Measurements from ENCODE around the gene IQGAP2. TPM values are rescaled to one million over a fixed set of nuclear protein-coding genes. Genes with fewer than 3 reads are reported as not detected.

IQGAP2 gene
- total RNA-seq, 1 donor from 2014 or later, result 1.4 TPM

DNA sequence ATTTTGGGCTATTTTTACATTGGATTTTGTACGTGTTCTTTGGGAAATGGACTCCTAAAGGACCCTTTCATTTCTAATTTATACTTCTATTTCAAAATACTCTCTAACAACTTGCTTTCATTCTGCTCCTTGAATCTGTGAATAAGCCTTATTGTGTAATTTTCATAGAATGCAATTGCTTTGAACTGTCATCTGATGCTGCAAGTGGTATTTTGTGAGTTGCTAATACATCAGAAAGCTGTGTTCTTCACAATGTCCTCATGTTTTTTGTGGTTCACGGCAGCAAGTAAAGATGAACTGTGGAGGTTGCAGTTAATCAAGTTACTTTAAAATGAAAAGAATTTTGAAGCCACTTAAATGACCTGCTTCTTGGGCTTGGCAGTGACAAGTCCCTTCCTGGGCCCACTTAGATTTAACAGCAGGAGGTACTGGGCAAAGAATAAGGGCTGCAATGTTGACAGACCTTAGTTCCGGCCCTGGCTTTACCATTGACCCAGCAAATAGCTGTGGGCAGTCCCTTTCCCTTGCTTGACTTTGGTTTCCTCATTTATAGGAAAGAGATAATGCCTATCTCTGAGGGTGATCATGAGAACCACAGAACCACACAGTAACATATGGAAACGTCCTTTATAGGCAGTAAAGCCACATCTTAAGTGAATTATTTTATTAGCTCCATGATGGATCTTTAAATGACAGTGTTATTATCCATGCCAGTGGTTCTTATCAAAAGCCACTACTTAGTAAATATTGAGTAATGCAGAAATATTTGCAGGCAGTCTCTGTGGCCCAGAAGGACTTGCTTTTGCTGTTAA is 54.8 kb downstream of the IQGAP2 start:
- DNase-seq, result no peak
- H3K36me3 Mint-ChIP-seq (ENCODE audit: unreplicated experiment), result no peaks in the 10 kb centered on the region
- H3K27ac Mint-ChIP-seq (ENCODE audit: unreplicated experiment), result no peak overlapping the region
- H3K4me3 Mint-ChIP-seq (ENCODE audit: unreplicated experiment), result no peak overlapping the region
- TF ChIP-seq, protein P1, sequence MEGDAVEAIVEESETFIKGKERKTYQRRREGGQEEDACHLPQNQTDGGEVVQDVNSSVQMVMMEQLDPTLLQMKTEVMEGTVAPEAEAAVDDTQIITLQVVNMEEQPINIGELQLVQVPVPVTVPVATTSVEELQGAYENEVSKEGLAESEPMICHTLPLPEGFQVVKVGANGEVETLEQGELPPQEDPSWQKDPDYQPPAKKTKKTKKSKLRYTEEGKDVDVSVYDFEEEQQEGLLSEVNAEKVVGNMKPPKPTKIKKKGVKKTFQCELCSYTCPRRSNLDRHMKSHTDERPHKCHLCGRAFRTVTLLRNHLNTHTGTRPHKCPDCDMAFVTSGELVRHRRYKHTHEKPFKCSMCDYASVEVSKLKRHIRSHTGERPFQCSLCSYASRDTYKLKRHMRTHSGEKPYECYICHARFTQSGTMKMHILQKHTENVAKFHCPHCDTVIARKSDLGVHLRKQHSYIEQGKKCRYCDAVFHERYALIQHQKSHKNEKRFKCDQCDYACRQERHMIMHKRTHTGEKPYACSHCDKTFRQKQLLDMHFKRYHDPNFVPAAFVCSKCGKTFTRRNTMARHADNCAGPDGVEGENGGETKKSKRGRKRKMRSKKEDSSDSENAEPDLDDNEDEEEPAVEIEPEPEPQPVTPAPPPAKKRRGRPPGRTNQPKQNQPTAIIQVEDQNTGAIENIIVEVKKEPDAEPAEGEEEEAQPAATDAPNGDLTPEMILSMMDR (IDR thresholded peaks at IDR 0.05; ENCODE audit: partially characterized antibody, unreplicated experiment), result no peak
- no peaks in the 10 kb centered on the region for H3K27me3 Mint-ChIP-seq (ENCODE audit: unreplicated experiment)
- H3K9me3 Mint-ChIP-seq (ENCODE audit: unreplicated experiment), result peaks cover 2% of the 10 kb centered on the region
- H3K4me1 Mint-ChIP-seq (ENCODE audit: low read depth, unreplicated experiment), result no peaks in the 10 kb centered on the region

DNA sequence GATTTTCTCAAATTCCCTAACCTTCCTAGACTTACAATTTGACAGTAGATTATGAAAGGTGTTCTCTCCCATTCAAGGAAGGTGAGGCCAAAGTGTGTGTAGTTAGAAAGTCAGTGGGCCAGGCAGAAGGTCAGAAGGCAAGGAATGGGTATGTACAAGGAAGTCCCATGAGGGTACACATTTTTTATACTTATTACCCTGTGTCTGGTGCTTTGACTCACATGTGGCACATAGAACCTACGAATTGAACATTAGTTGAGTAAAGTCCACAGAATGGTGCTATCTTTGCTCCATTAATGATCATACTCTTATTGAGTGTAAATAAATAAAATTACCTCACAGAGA is 55.4 kb downstream of the IQGAP2 start:
- H3K27ac Mint-ChIP-seq (ENCODE audit: unreplicated experiment), result no peak overlapping the region
- no peak for DNase-seq
- TF ChIP-seq, protein P1 (IDR thresholded peaks at IDR 0.05; ENCODE audit: partially characterized antibody, unreplicated experiment), result no peak

DNA sequence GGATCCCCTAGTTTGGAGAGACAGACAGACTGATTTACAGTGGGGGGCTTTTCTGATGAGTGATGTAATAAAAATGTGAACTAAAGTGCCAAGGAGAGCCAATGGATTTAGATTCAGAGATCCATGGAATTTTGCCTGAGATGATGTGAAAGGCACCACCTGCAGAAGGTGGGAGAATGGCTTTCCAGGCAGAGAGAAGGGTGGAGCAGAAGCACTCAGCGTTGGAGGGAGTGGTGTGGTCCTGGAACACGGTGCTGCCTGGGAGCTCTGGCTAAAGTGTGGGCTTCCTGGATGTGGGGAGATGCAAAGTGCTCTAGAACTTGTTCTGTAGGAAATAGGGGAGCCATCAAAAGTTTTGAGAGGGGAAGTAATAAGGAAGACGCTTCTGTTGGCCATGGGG is 57.0 kb downstream of the IQGAP2 start:
- Mint-ChIP-seq H3K36me3 (ENCODE audit: unreplicated experiment) (no peaks in the 10 kb centered on the region), H3K27me3 (ENCODE audit: unreplicated experiment) (no peaks in the 10 kb centered on the region), H3K9me3 (ENCODE audit: unreplicated experiment) (peaks cover 2% of the 10 kb centered on the region), H3K4me1 (ENCODE audit: low read depth, unreplicated experiment) (no peaks in the 10 kb centered on the region), H3K4me3 (ENCODE audit: unreplicated experiment) (no peak overlapping the region), H3K27ac (ENCODE audit: unreplicated experiment) (no peak overlapping the region)
- TF ChIP-seq, protein P1 (IDR thresholded peaks at IDR 0.05; ENCODE audit: partially characterized antibody, unreplicated experiment), result no peak
- DNase-seq, result no peak

More for the DNA sequence above, 55.4 kb downstream of the IQGAP2 start:
- Mint-ChIP-seq H3K4me1 (ENCODE audit: low read depth, unreplicated experiment) (no peaks in the 10 kb centered on the region), H3K9me3 (ENCODE audit: unreplicated experiment) (peaks cover 2% of the 10 kb centered on the region), H3K36me3 (ENCODE audit: unreplicated experiment) (no peaks in the 10 kb centered on the region), H3K4me3 (ENCODE audit: unreplicated experiment) (no peak overlapping the region), H3K27me3 (ENCODE audit: unreplicated experiment) (no peaks in the 10 kb centered on the region)

DNA sequence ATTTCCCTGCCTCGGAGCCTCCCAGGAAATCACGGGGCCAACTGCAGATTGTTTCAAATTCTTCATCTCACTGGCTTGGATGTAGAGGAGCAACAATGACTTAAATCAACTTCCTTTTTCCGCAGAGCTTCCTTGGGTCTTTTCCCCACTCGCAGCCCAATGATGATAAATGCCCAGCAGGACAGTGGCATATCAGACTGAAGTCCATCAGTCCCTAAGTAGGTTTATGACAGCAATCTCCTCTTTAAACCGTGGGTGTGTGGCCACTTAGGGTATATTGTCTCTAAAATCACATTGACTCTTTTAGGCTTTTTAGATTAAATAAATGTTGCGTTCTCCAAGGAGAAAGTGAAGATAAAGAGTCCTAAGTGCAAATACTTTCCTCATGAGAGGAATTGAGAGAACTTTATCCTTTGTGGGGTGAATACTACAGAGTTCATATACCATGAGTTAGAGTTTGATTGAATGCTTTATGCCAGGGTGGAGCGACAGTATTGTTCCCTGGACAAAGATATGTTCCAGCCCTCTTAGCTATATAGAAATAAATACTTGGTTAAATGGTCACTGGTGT is 59.1 kb downstream of the IQGAP2 start:
- Mint-ChIP-seq H3K9me3 (ENCODE audit: unreplicated experiment) (peaks cover 2% of the 10 kb centered on the region), H3K36me3 (ENCODE audit: unreplicated experiment) (no peaks in the 10 kb centered on the region), H3K27me3 (ENCODE audit: unreplicated experiment) (no peaks in the 10 kb centered on the region), H3K4me3 (ENCODE audit: unreplicated experiment) (no peak overlapping the region), H3K4me1 (ENCODE audit: low read depth, unreplicated experiment) (no peaks in the 10 kb centered on the region), H3K27ac (ENCODE audit: unreplicated experiment) (no peak overlapping the region)
- TF ChIP-seq, protein P1 (IDR thresholded peaks at IDR 0.05; ENCODE audit: partially characterized antibody, unreplicated experiment), result no peak
- no peak for DNase-seq

DNA sequence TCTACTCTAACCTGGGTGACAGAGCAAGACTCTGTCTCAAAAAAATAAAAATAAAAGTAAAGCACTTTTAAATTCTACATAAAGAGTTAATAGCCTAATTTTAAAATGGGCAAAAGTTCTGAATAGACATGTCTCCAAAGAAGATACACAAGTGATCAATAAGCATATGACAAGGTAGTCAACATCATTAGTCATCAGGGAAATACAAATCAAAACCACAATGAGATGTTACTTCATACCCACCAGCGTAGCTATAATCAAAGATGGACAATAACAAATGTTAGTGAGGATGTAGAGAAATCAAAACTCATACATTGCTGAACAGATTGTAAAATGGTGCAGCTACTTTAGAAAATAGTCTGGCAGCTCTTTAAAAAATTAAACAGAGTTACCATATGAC is 64.1 kb downstream of the IQGAP2 start:
- DNase-seq, result no peak
- Mint-ChIP-seq H3K27ac (ENCODE audit: unreplicated experiment) (no peak overlapping the region), H3K36me3 (ENCODE audit: unreplicated experiment) (no peaks in the 10 kb centered on the region), H3K4me3 (ENCODE audit: unreplicated experiment) (no peak overlapping the region), H3K9me3 (ENCODE audit: unreplicated experiment) (no peaks in the 10 kb centered on the region), H3K4me1 (ENCODE audit: low read depth, unreplicated experiment) (no peaks in the 10 kb centered on the region), H3K27me3 (ENCODE audit: unreplicated experiment) (peaks cover 1% of the 10 kb centered on the region)
- TF ChIP-seq, protein P1 (IDR thresholded peaks at IDR 0.05; ENCODE audit: partially characterized antibody, unreplicated experiment), result no peak
